GM03348 (cell line): ENCODE measurements around the gene TSSC4.
A peak's percentile ranks its signal among the peaks of the same experiment; 100 is the strongest.

Experiments used
- DNase-seq: peaks from one replicate; pipeline ENCODE4 v3.0.0; 2012; ENCODE audit warnings: low spot score

The TSSC4 gene

GRCh38 chr11:2386591-2386990 is 14.0 kb upstream of the TSSC4 start:
- no peak for DNase-seq

- DNase-seq, result peak; percentile 45
Measured at GRCh38 chr11:2387266-2387987, 13.1 kb upstream of the TSSC4 start.

- no peak for DNase-seq
Measured at GRCh38 chr11:2388431-2389376, 11.8 kb upstream of the TSSC4 start.

- DNase-seq, result no peak
Measured at GRCh38 chr11:2389377-2390026, 11.0 kb upstream of the TSSC4 start.

GRCh38 chr11:2390091-2390724 is 10.3 kb upstream of the TSSC4 start:
- DNase-seq, result no peak

- peak; percentile 93 for DNase-seq
Measured at GRCh38 chr11:2390725-2391151, 9.8 kb upstream of the TSSC4 start.

- DNase-seq, result no peak
Measured at GRCh38 chr11:2391181-2391975, 9.2 kb upstream of the TSSC4 start.

GRCh38 chr11:2392241-2392959 is 8.2 kb upstream of the TSSC4 start:
- no peak for DNase-seq

GRCh38 chr11:2393111-2393868 is 7.3 kb upstream of the TSSC4 start:
- DNase-seq, result no peak

- no peak for DNase-seq
Measured at GRCh38 chr11:2393941-2394817, 6.4 kb upstream of the TSSC4 start.

- no peak for DNase-seq
Measured at GRCh38 chr11:2394818-2395105, 5.8 kb upstream of the TSSC4 start.

GRCh38 chr11:2395211-2395730 is 5.3 kb upstream of the TSSC4 start:
- no peak for DNase-seq

GRCh38 chr11:2395856-2396255 is 4.7 kb upstream of the TSSC4 start:
- no peak for DNase-seq

- DNase-seq, result no peak
Measured at GRCh38 chr11:2396471-2396870, 4.1 kb upstream of the TSSC4 start.

- DNase-seq, result no peak
Measured at GRCh38 chr11:2397005-2397404, 3.5 kb upstream of the TSSC4 start.

GRCh38 chr11:2398664-2399355 is 1.7 kb upstream of the TSSC4 start:
- no peak for DNase-seq

GRCh38 chr11:2399488-2400068 is 972 bp upstream of the TSSC4 start:
- DNase-seq, result peak; percentile 41
